Endothelial cell of umbilical vein (primary cell): ENCODE measurements around the gene RPP40. TPM values are rescaled to one million over a fixed set of nuclear protein-coding genes. Genes with fewer than 3 reads are reported as not detected.

Source experiments
- BruUV-seq: library from RNA; stranded (reverse); fragments of 400-500 nt; replicated peaks from 2 replicates; lab custom pipeline; 2021; lab: Mats Ljungman, UMichigan
- CTCF ChIA-PET: fragments of 300-600, 350-600 bp; sonication (Branson Sonifier 250); formaldehyde crosslinking; loops from one replicate; lab custom pipeline; 2021; ENCODE audit warnings: antibody characterized with exemption, inconsistent platforms; lab: Charles Lee
- POLR2A ChIA-PET: fragments of 300-600, 350-600 bp; sonication (Branson Sonifier 250); formaldehyde crosslinking; loops from one replicate; lab custom pipeline; 2021; ENCODE audit warnings: antibody characterized with exemption, inconsistent platforms; lab: Charles Lee
- DNase-seq: peaks from one replicate; pipeline ENCODE4 v3.0.0-alpha.2; 2011; ENCODE audit warnings: low read depth, low spot score
- FAIRE-seq: peaks from 2 replicates; lab custom pipeline; 2011; peaks lifted over from hg19 to GRCh38; lab: Jason Lieb, UNC
- H2AFZ ChIP-seq: 2 replicates; pipeline ENCODE4 v1.6.0; 2012; ENCODE audit warnings: low read depth, low read length, control low read depth, inconsistent platforms
- H3K27ac ChIP-seq: 2 replicates; pipeline ENCODE4 v1.5.1; 2011; ENCODE audit warnings: low read depth, mild to moderate bottlenecking, control low read depth, low read length, moderate library complexity; ENCODE audit not compliant: insufficient read depth
- H3K27me3 ChIP-seq, 2 experiments: 2 replicates each; pipeline versions ENCODE4 v1.6.0 to v1.6.1; 2011; ENCODE audit warnings: low read length in 2 of 2, mixed read lengths in 1 of 2; ENCODE audit not compliant: control insufficient read depth in 2 of 2, insufficient read depth in 2 of 2
- H3K36me3 ChIP-seq, 2 experiments: 2 replicates in 1 of 2; 3 replicates in 1 of 2; pipeline ENCODE4 v1.5.1; 2011; ENCODE audit warnings: low read length in 2 of 2, mild to moderate bottlenecking in 1 of 2, moderate library complexity in 1 of 2; ENCODE audit not compliant: control insufficient read depth in 2 of 2, insufficient read depth in 2 of 2; ENCODE audit errors: extremely low read depth in 1 of 2
- H3K4me1 ChIP-seq: 3 replicates; pipeline ENCODE4 v1.5.1; 2011; ENCODE audit warnings: mild to moderate bottlenecking, low read length; ENCODE audit not compliant: control insufficient read depth, insufficient read depth; ENCODE audit errors: extremely low read depth
- H3K4me2 ChIP-seq: 2 replicates; pipeline ENCODE4 v1.6.1; 2011; ENCODE audit warnings: low read length, control low read depth, mixed read lengths; ENCODE audit not compliant: insufficient read depth
- H3K4me3 ChIP-seq, 3 experiments: fragments of 200-600 bp in 1 of 3; sonication (generic), shearing (Covaris generic) in 1 of 3; replicated peaks in 1 of 3; 2 replicates each; pipeline ENCODE4 v1.5.1; 2011 to 2016; ENCODE audit warnings: control low read depth in 3 of 3, low read length in 3 of 3, mild to moderate bottlenecking in 2 of 3, inconsistent platforms in 1 of 3, low read depth in 1 of 3, moderate library complexity in 1 of 3; ENCODE audit not compliant: insufficient read depth in 1 of 3
- H3K79me2 ChIP-seq: 2 replicates; pipeline ENCODE4 v1.6.0; 2012; ENCODE audit warnings: low read length, inconsistent platforms; ENCODE audit not compliant: control insufficient read depth, insufficient read depth
- H3K9ac ChIP-seq: replicated peaks from 2 replicates; pipeline ENCODE3; 2011; ENCODE audit warnings: low read length, control low read depth; ENCODE audit not compliant: insufficient read depth; ENCODE audit errors: extremely low read depth
- H3K9me1 ChIP-seq: replicated peaks from 3 replicates; pipeline ENCODE4 v1.6.0; 2011; ENCODE audit warnings: mild to moderate bottlenecking, low read length; ENCODE audit not compliant: control insufficient read depth, insufficient read depth; ENCODE audit errors: extremely low read depth
- H3K9me3 ChIP-seq: replicated peaks from 2 replicates; pipeline ENCODE4 v1.5.1; 2012; ENCODE audit warnings: low read length, inconsistent platforms; ENCODE audit not compliant: control insufficient read depth, insufficient read depth
- H4K20me1 ChIP-seq: replicated peaks from 2 replicates; pipeline ENCODE3; 2011; ENCODE audit warnings: mild to moderate bottlenecking, low read length; ENCODE audit not compliant: control insufficient read depth, insufficient read depth; ENCODE audit errors: extremely low read depth
- CTCF ChIP-seq, 2 donors: IDR thresholded peaks; 1 replicate in 1 of 2; 2 replicates in 1 of 2; pipeline ENCODE4 v1.5.1; 2011; ENCODE audit warnings: low read length in 2 of 2, mild to moderate bottlenecking in 2 of 2, moderate library complexity in 2 of 2, control low read depth in 1 of 2, inconsistent platforms in 1 of 2, low read depth in 1 of 2; ENCODE audit not compliant: insufficient read depth in 1 of 2; ENCODE audit errors: extremely low read depth in 1 of 2
- EZH2 ChIP-seq: IDR thresholded peaks from 2 replicates; pipeline ENCODE4 v1.6.1; 2012; ENCODE audit warnings: borderline replicate concordance, low read depth, mild to moderate bottlenecking, moderate library complexity, low read length, inconsistent platforms; ENCODE audit not compliant: severe bottlenecking
- FOS ChIP-seq: IDR thresholded peaks from 2 replicates; pipeline ENCODE4 v1.6.1; 2011; ENCODE audit warnings: mild to moderate bottlenecking, low read length, moderate library complexity, borderline replicate concordance; ENCODE audit not compliant: insufficient read depth
- GATA2 ChIP-seq: IDR thresholded peaks from 2 replicates; pipeline ENCODE4 v1.7.0; 2011; ENCODE audit warnings: low read depth, mild to moderate bottlenecking, moderate library complexity, mixed read lengths, low read length; ENCODE audit not compliant: insufficient read length, insufficient read depth
- JUN ChIP-seq: IDR thresholded peaks from 2 replicates; pipeline ENCODE4 v1.6.1; 2011; ENCODE audit warnings: borderline replicate concordance, low read depth; ENCODE audit not compliant: insufficient read length, insufficient read depth
- MYC ChIP-seq: IDR thresholded peaks from one replicate; pipeline ENCODE4 v1.6.1; 2011; ENCODE audit warnings: mild to moderate bottlenecking, low read depth, low read length
- POLR2A ChIP-seq: IDR thresholded peaks from 2 replicates; pipeline ENCODE4 v1.6.1; 2012; ENCODE audit warnings: low read depth, mild to moderate bottlenecking, control low read depth, low read length
- POLR2AphosphoS5 ChIP-seq: IDR thresholded peaks from 2 replicates; pipeline ENCODE4 v1.6.1; 2012; ENCODE audit warnings: low read depth, mild to moderate bottlenecking, control low read depth, low read length, moderate library complexity; ENCODE audit not compliant: insufficient read depth
- dilution Hi-C: fragments of 300-500 bp; cut with MboI; formaldehyde crosslinking; loops from one replicate; pipeline ENCODE4 v1.15.0; 2019; ENCODE audit warnings: low sequenced_read_pairs; ENCODE audit not compliant: extremely low pct_ligation_motif_present
- intact Hi-C: fragments of 100-400 bp; cut with micrococcal nuclease; formaldehyde crosslinking; loops from one replicate; pipeline ENCODE4 v1.10.0; 2022
- polyA plus RNA-seq, 4 experiments: library from polyadenylated mRNA; depleted of rRNA in 3 of 4; stranded (reverse) in 3 of 4; unstranded in 1 of 4; fragments of >200 nt; gene quantifications; 2 replicates each; pipeline versions ENCODE4 v1.2.1 to v1.2.3, GENCODE V29; 2011 to 2012; ENCODE audit warnings: missing spikeins in 1 of 4
- total RNA-seq: library from RNA; stranded (reverse); gene quantifications from 2 replicates; pipeline ENCODE4 v1.2.3, GENCODE V29; 2021
- TF ChIP-seq, protein P1 (sequence below): IDR thresholded peaks from 2 replicates; pipeline ENCODE4 v1.6.1; 2011; ENCODE audit not compliant: insufficient read depth, insufficient read length

Gene RPP40
- total and polyA plus RNA-seq, 2 donors (not counting 3 experiments of a cell fraction or from before 2014, with no cell fraction given), result 10.2 to 15.3 TPM

DNA sequence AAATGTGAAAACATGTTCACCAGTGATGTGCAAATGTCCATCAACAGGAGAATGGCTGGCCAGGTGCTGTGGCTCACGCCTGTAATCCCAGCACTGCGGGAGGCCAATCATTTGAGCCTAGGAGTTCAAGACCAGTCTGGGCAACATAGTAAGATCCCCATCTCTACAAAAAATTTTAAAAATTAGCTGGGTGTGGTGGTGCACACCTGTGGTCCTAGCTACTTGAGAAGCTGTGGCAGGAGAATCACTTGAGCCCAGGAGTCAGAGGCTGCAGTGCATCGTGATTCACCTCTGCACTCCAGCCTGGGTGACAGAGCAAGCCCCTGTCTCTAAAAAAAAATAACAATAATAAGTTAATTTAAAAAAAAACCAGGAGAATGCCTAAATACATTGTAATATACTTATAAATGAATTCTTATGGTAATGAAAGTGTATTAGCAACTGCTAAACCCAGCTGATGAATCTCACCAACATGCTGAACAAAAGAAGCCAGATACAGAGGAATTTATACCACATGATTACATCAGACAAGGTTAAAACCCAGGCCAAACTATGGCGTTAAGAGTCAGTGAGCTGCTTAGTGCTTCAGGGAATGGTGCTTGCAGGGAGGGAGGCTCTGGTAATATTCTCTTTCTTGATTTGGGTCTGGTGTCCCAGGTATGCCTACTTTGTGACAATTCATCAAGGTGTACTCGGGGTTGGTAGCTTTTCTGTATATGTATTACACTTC lies 36.4 kb downstream of the RPP40 start:
- peaks cover 4 to 9% of the 10 kb centered on the region in 2 experiments for H3K27me3 ChIP-seq
- H2AFZ ChIP-seq, result no peak overlapping the region
- FAIRE-seq (no peak), DNase-seq (no peak)
- intact Hi-C loops (no loop called here), dilution Hi-C loops (no loop called here)
- H3K4me3 ChIP-seq, result no peak overlapping the region
- H3K9ac ChIP-seq, result no peak overlapping the region
- no peaks in the 10 kb centered on the region for H3K36me3 ChIP-seq
- TF ChIP-seq FOS, result no peak
- no peak overlapping the region for H3K4me2 ChIP-seq
- no peaks in the 10 kb centered on the region for H3K9me3 ChIP-seq
- CTCF ChIA-PET, result interaction anchor here (0.5 to 1.4 kb wide), 2 partner anchors 17 to 793 kb away, joined by 3 read pairs; no protein-coding TSS in a partner anchor
- H4K20me1 ChIP-seq, result no peaks in the 10 kb centered on the region
- H3K27ac ChIP-seq, result no peak overlapping the region
- H3K79me2 ChIP-seq, result no peaks in the 10 kb centered on the region
- no peaks in the 10 kb centered on the region for H3K9me1 ChIP-seq
- H3K4me1 ChIP-seq, result no peaks in the 10 kb centered on the region
- BruUV-seq, result no TSS peak
- POLR2A ChIA-PET, result interaction anchor here (0.6 kb wide), 1 partner anchor 25 kb away, joined by 3 read pairs; no protein-coding TSS in a partner anchor

DNA sequence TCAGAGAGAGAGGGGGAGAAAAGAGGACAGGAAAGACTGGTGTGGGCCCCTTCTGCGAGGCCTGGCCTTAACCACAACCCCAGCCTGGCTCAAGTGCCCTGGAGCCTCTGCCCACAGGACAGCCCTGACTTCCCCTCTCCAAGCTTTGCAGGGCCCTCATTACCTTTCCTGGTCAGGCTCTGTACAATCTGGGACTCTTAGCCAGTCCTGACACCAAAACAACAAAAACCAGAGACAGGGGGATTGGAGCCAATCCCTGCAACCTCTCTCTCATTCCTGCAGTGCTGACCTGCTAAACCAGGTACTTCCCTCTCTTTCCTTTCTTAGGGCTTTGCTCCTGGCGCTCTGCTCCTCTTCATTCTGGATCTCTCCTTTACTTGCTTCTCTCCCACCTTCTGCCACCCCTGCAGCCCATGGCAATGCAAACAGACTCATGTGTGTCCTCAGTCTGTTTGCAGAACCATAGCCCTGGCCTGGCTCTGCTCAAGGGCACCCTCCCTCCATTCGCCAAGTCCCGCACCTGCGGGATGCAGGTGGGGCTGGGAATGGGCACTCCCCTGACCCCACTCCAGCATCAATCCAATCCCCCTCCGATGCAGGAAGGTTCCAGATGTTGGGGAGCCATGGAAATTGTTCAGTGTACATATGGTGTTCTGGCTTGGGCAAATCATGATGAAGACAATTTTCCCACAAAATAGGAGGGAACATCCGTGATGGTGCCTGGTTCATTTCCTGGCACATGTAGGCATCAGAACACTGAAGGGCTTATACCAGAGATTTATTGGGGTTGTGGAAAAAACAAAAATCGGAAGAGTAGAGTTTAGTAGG lies 38.1 kb downstream of the RPP40 start:
- H3K36me3 ChIP-seq, result no peaks in the 10 kb centered on the region
- H3K4me1 ChIP-seq, result no peaks in the 10 kb centered on the region
- CTCF ChIA-PET, result interaction anchor here (1.4 kb wide), 1 partner anchor 19 kb away, joined by 3 read pairs; no protein-coding TSS in a partner anchor
- dilution Hi-C loops (no loop called here), intact Hi-C loops (no loop called here)
- H3K9me3 ChIP-seq, result no peaks in the 10 kb centered on the region
- H3K4me3 ChIP-seq, result no peak overlapping the region
- no peak overlapping the region for H3K27ac ChIP-seq
- H4K20me1 ChIP-seq, result no peaks in the 10 kb centered on the region
- no TSS peak for BruUV-seq
- H3K9ac ChIP-seq, result no peak overlapping the region
- no peak overlapping the region for H3K4me2 ChIP-seq
- TF ChIP-seq POLR2AphosphoS5 (no peak), JUN (no peak), CTCF (IDR thresholded peaks at IDR 0.05; ENCODE audit: extremely low read depth in 1 of 2, insufficient read depth in 1 of 2, low read depth in 1 of 2, low read length in 2 of 2) (no peak), GATA2 (no peak), POLR2A (no peak), FOS (no peak), EZH2 (no peak), MYC (no peak)
- TF ChIP-seq, protein P1, sequence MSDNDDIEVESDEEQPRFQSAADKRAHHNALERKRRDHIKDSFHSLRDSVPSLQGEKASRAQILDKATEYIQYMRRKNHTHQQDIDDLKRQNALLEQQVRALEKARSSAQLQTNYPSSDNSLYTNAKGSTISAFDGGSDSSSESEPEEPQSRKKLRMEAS, result no peak
- no peaks in the 10 kb centered on the region for H3K9me1 ChIP-seq
- no peaks in the 10 kb centered on the region for H3K79me2 ChIP-seq
- no peak for FAIRE-seq
- POLR2A ChIA-PET, result no interaction called here
- DNase-seq, result no peak
- H3K27me3 ChIP-seq, result peaks cover 2 to 7% of the 10 kb centered on the region in 2 experiments
- no peak overlapping the region for H2AFZ ChIP-seq
